ENCODE results near the gene NUDT15.

Gene NUDT15

DNA sequence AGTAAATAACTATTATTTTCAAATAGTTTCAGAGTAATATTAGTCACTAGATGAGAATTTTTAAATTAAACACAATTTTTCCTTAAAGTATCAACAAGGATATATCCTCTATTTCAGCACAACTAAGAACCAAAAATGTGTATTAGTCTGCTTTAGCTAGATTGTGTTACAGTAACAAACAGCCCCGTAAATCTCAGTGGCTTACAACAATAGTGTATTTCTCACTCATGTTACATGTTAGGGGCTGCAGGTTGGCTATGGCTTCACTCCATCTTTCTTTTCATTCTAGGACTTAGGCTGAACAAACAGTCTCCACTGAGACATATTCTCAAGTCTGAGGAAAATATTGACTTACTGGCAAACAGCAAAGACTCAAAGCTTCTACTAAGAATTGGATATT is 24.9 kb upstream of the NUDT15 start:
- no peak overlapping the region for H3K4me3 ChIP-seq (ENCODE audit: control insufficient read depth, low read depth, low read length)
- DNase-seq (ENCODE audit: low read depth) = no peak
- TF ChIP-seq CTCF (conservative IDR thresholded peaks at IDR 0.05; ENCODE audit: control insufficient read depth, insufficient read depth, low read depth, low read length) = no peak

GRCh38 chr13:48014359-48014758 is 23.2 kb upstream of the NUDT15 start:
- no peak overlapping the region for H3K4me3 ChIP-seq (ENCODE audit: control insufficient read depth, low read depth, low read length)
- no peak for DNase-seq (ENCODE audit: low read depth)
- TF ChIP-seq CTCF (conservative IDR thresholded peaks at IDR 0.05; ENCODE audit: control insufficient read depth, insufficient read depth, low read depth, low read length) = no peak

DNA sequence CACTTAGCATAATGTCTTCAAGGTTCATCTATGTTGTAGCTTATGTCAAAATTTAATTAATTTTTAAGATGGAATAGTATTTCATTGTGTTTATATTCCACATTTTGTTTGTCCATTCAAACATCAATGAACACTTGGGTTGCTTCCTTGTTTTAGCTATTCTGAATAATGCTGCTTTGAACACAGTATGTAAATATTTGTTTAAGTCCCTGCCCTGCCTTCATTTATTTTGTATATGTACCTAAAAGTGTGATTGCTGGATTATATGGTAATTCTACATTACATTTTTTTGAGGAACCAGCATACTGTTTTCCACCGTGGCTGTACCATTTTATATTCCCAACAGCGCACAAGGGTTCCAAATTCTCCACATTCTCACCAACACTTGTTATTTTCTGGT is 18.9 kb upstream of the NUDT15 start:
- no peak for TF ChIP-seq CTCF (conservative IDR thresholded peaks at IDR 0.05; ENCODE audit: control insufficient read depth, insufficient read depth, low read depth, low read length)
- no peak for DNase-seq (ENCODE audit: low read depth)
- no peak overlapping the region for H3K4me3 ChIP-seq (ENCODE audit: control insufficient read depth, low read depth, low read length)

- DNase-seq (ENCODE audit: low read depth) = no peak
- TF ChIP-seq CTCF (conservative IDR thresholded peaks at IDR 0.05; ENCODE audit: control insufficient read depth, insufficient read depth, low read depth, low read length) = no peak
- no peak overlapping the region for H3K4me3 ChIP-seq (ENCODE audit: control insufficient read depth, low read depth, low read length)
These were observed 17.7 kb upstream of the NUDT15 start for GRCh38 chr13:48019796-48020195.

- no peak for TF ChIP-seq CTCF (conservative IDR thresholded peaks at IDR 0.05; ENCODE audit: control insufficient read depth, insufficient read depth, low read depth, low read length)
- no peak overlapping the region for H3K4me3 ChIP-seq (ENCODE audit: control insufficient read depth, low read depth, low read length)
- DNase-seq (ENCODE audit: low read depth) = no peak
These were observed 9.5 kb upstream of the NUDT15 start for GRCh38 chr13:48028066-48028465.

DNA sequence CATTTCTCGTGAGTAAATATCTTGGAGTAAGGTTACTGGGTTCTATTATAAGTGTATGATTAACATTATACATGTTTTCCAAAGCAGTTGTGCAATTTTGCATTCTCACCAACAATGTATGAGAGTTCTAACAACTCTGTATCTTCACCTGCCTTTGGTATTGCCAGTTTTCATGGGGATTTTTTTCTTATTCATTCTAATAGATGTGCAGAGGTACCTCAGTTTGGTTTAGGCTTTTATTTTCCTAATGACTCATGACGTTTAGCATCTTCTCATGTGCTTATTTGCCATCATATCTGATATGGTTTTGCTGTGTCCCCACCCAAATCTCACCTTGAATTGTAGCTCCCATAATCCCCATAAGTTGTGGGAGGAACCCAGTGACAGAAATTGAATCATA is 7.7 kb upstream of the NUDT15 start:
- H3K4me3 ChIP-seq (ENCODE audit: control insufficient read depth, low read depth, low read length) = no peak overlapping the region
- DNase-seq (ENCODE audit: low read depth) = no peak
- TF ChIP-seq CTCF (conservative IDR thresholded peaks at IDR 0.05; ENCODE audit: control insufficient read depth, insufficient read depth, low read depth, low read length) = no peak

DNA sequence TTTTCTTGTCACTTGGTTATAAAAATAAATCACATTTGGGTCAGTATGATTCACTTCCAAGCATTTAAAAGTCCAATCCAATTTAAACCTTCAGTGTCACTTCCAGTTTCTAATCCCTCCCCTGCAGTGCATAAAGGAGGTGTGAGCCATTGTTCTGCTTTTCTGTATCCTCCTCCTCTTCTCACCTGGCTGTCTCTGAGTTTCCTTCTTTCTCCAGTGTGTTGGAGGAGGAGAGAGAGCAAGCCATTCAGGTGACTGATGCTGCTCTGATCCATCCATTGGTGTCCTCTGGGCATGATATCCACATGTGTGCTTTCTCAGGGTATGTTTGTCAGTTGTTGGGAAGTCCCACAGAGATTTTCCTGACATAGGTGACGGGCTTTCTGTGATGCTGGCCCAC is 1.2 kb downstream of the NUDT15 start:
- peak overlapping the region; percentile 75 for H3K4me3 ChIP-seq (ENCODE audit: control insufficient read depth, low read depth, low read length)
- no peak for DNase-seq (ENCODE audit: low read depth)
- TF ChIP-seq CTCF (conservative IDR thresholded peaks at IDR 0.05; ENCODE audit: control insufficient read depth, insufficient read depth, low read depth, low read length) = no peak

Measured in fibroblast of mammary gland (primary cell).